CD4-positive, alpha-beta memory T cell (primary cell): Measurements from ENCODE around the gene CHAD. TPM values are rescaled to one million over a fixed set of nuclear protein-coding genes. Genes with fewer than 3 reads are reported as not detected.

Experiments
- CTCF ChIA-PET: fragments of 350-600 bp; sonication (Branson Sonifier 250); formaldehyde crosslinking; loops from one replicate; lab custom pipeline; 2021; ENCODE audit warnings: inconsistent platforms; ENCODE audit not compliant: partially characterized antibody; lab: Charles Lee
- POLR2A ChIA-PET: fragments of 350-600 bp; sonication (Branson Sonifier 250); formaldehyde crosslinking; loops from one replicate; lab custom pipeline; 2021; ENCODE audit not compliant: partially characterized antibody; lab: Charles Lee
- DNase-seq, 5 donors: peaks; one replicate each; pipeline versions ENCODE4 v3.0.0 to v3.0.0-alpha.2; 2020 to 2022; ENCODE audit warnings: mixed read lengths in 1 of 5
- H3K27ac ChIP-seq: one replicate; pipeline ENCODE4 v1.7.0; 2013; ENCODE audit warnings: low read depth, low read length
- H3K27me3 ChIP-seq: 2 replicates; pipeline ENCODE4 v1.7.0; 2013; ENCODE audit warnings: mild to moderate bottlenecking, low read length, moderate library complexity; ENCODE audit not compliant: insufficient read depth
- H3K36me3 ChIP-seq: 2 replicates; pipeline ENCODE4 v1.7.0; 2013; ENCODE audit warnings: mild to moderate bottlenecking, low read length, moderate library complexity; ENCODE audit not compliant: insufficient read depth
- H3K4me1 ChIP-seq: 2 replicates; pipeline ENCODE4 v1.7.0; 2013; ENCODE audit warnings: mild to moderate bottlenecking, low read length, moderate library complexity; ENCODE audit not compliant: insufficient read depth
- H3K4me3 ChIP-seq, 2 donors: one replicate each; pipeline ENCODE4 v1.7.0; 2013; ENCODE audit warnings: low read length in 2 of 2, mild to moderate bottlenecking in 1 of 2
- H3K9me3 ChIP-seq, 2 donors: one replicate each; pipeline ENCODE4 v1.7.0; 2013; ENCODE audit warnings: low read length in 2 of 2, control low read depth in 1 of 2; ENCODE audit not compliant: control insufficient read depth in 1 of 2
- H3K27ac Mint-ChIP-seq, 7 donors: one replicate each; pipeline ENCODE4 v1.8.0; 2020 to 2021; ENCODE audit warnings: mixed read lengths in 7 of 7, mild to moderate bottlenecking in 6 of 7, inconsistent platforms in 3 of 7, moderate library complexity in 3 of 7
- H3K27me3 Mint-ChIP-seq, 2 donors: one replicate each; pipeline ENCODE4 v1.8.0; 2020 to 2021; ENCODE audit warnings: mixed read lengths in 2 of 2
- H3K36me3 Mint-ChIP-seq, 2 donors: one replicate each; pipeline ENCODE4 v1.8.0; 2020 to 2021; ENCODE audit warnings: mixed read lengths in 2 of 2, inconsistent platforms in 1 of 2, mild to moderate bottlenecking in 1 of 2
- H3K4me1 Mint-ChIP-seq, 4 donors: one replicate each; pipeline ENCODE4 v1.8.0; 2020 to 2021; ENCODE audit warnings: mixed read lengths in 4 of 4, mild to moderate bottlenecking in 1 of 4
- H3K4me3 Mint-ChIP-seq, 8 donors: one replicate each; pipeline ENCODE4 v1.8.0; 2020 to 2021; ENCODE audit warnings: mixed read lengths in 8 of 8, mild to moderate bottlenecking in 7 of 8, moderate library complexity in 6 of 8, inconsistent platforms in 3 of 8
- H3K9me3 Mint-ChIP-seq, 8 donors: one replicate each; pipeline ENCODE4 v1.8.0; 2020 to 2021; ENCODE audit warnings: mixed read lengths in 8 of 8, mild to moderate bottlenecking in 5 of 8, inconsistent platforms in 3 of 8, moderate library complexity in 1 of 8
- intact Hi-C: fragments of 100-400 bp; cut with micrococcal nuclease; formaldehyde crosslinking; loops from one replicate; pipeline ENCODE4 v1.15.1; 2023
- polyA plus RNA-seq, 2 donors: library from polyadenylated mRNA; unstranded; fragments of 300-500 nt; fragmentation: Illumina TruSeq; gene quantifications; one replicate each; pipeline ENCODE4 v1.2.3, GENCODE V29; 2021
- total RNA-seq, 2 experiments: library from RNA; stranded (reverse); gene quantifications; one replicate each; pipeline ENCODE4 v1.2.3, GENCODE V29; 2021

Gene CHAD
- total and polyA plus RNA-seq, 4 experiments from 2014 or later: 0.64 TPM; not detected in 3

DNA sequence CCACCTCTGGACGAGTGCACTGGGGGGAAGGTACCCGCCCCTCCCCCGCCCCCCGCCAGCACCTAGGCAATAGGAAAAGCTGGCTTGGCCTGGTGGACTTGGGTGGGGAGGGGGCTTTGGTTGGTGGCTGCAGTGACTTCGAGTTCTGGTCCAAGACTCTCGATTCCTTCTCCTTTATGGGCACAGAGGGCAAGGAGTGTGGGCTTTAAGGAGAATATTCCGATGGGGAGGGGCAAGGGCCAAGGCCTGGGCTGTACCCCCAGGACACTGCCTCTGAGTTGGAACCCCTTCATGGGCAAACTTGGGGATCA is 42.3 kb downstream of the CHAD start:
- intact Hi-C loops: loop anchor here (1.0 to 2.0 kb wide), 2 partner anchors 29 to 52 kb away; partner anchors contain the start of genes LRRC59 and RSAD1
- no peak for DNase-seq
- H3K4me3 ChIP-seq: peak overlapping the region in 1 of 2 donors; percentile 69
- no peaks in the 10 kb centered on the region for H3K27me3 ChIP-seq
- no peaks in the 10 kb centered on the region for H3K36me3 ChIP-seq
- no peaks in the 10 kb centered on the region for H3K27me3 Mint-ChIP-seq
- H3K27ac ChIP-seq: peak overlapping the region; percentile 62
- no peaks in the 10 kb centered on the region for H3K36me3 Mint-ChIP-seq
- H3K4me3 Mint-ChIP-seq: peak overlapping the region; percentile 77 to 91 (median 88)
- peaks cover 27% of the 10 kb centered on the region for H3K4me1 ChIP-seq
- ChIA-PET CTCF (interaction anchor here (1.0 to 2.9 kb wide), 2 partner anchors 28 to 53 kb away, joined by 6 to 15 read pairs; partner anchors contain the start of gene LRRC59), POLR2A (interaction anchor here (0.8 to 3.0 kb wide), 8 partner anchors 9 to 80 kb away, joined by 3 to 22 read pairs (median 4); partner anchors contain the start of genes LRRC59, RSAD1 and XYLT2)
- peaks cover 19 to 40% (median 30%) of the 10 kb centered on the region in 4 donors for H3K4me1 Mint-ChIP-seq
- H3K27ac Mint-ChIP-seq: peak overlapping the region; percentile 62 to 93 (median 82)
- H3K9me3 ChIP-seq: no peaks in the 10 kb centered on the region
- no peaks in the 10 kb centered on the region for H3K9me3 Mint-ChIP-seq

DNA sequence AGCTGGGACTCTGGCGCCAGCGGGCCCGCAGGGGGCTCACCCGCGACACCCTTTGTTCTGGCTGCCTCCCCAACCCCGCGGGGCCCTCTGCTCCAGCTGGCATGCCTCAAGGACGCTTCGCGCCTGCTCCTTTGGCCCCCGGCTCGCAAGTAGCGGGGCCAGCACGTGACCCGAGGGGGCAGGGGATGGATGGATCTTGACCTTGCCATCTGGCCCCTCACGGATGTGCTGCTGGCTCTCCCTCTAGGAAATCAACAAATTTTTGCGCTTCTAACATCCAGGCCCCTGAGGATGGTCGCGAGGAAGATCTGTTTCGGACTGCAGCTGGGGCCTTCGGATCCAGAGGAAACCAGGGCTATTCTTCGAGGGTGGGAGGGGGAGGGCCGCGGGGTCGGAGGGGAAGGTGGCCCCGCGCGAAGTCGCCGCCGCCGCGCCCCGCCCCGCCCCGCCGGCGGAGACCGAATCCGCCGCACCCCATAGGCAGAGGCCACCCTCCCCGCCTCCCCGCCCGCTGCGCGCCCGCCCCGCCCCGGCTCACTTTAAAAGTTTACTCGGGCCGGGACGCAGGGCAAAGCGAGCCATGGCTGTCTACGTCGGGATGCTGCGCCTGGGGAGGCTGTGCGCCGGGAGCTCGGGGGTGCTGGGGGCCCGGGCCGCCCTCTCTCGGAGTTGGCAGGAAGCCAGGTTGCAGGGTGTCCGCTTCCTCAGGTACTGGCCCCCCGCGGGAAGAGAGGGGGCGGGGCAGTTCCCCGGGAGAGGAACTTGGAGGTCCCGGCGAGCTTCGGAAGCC is 42.8 kb downstream of the CHAD start, which contains the start of gene ACSF2:
TSS of gene ACSF2 (plus strand) at position 537 of the 790 bp plus-strand sequence. CDS start at position 581, 44 bp downstream.
- Mint-ChIP-seq H3K4me1 (peaks cover 19 to 45% (median 32%) of the 10 kb centered on the region in 4 donors), H3K9me3 (no peaks in the 10 kb centered on the region), H3K36me3 (no peaks in the 10 kb centered on the region), H3K4me3 (peak within 1 kb of the TSS; percentile 77 to 93 (median 88)), H3K27me3 (no peaks in the 10 kb centered on the region), H3K27ac (peak within 1 kb of the TSS; percentile 72 to 93 (median 89))
- ChIA-PET CTCF (interaction anchor here (1.0 to 2.9 kb wide), 2 partner anchors 28 to 54 kb away, joined by 6 to 15 read pairs; partner anchors contain the start of gene LRRC59), POLR2A (interaction anchor here (0.6 to 3.0 kb wide), 9 partner anchors 9 to 80 kb away, joined by 3 to 22 read pairs (median 3); partner anchors contain the start of genes LRRC59, RSAD1 and XYLT2)
- peak within 1 kb of the TSS; percentile 17 to 69 for H3K4me3 ChIP-seq
- peak; percentile 51 to 74 (median 63) for DNase-seq
- no peaks in the 10 kb centered on the region for H3K36me3 ChIP-seq
- H3K27me3 ChIP-seq: no peaks in the 10 kb centered on the region
- peaks cover 32% of the 10 kb centered on the region for H3K4me1 ChIP-seq
- H3K9me3 ChIP-seq: no peaks in the 10 kb centered on the region
- H3K27ac ChIP-seq: peak within 1 kb of the TSS; percentile 62
- intact Hi-C loops: loop anchor here (1.0 to 2.0 kb wide), 2 partner anchors 29 to 53 kb away; partner anchors contain the start of genes LRRC59 and RSAD1

DNA sequence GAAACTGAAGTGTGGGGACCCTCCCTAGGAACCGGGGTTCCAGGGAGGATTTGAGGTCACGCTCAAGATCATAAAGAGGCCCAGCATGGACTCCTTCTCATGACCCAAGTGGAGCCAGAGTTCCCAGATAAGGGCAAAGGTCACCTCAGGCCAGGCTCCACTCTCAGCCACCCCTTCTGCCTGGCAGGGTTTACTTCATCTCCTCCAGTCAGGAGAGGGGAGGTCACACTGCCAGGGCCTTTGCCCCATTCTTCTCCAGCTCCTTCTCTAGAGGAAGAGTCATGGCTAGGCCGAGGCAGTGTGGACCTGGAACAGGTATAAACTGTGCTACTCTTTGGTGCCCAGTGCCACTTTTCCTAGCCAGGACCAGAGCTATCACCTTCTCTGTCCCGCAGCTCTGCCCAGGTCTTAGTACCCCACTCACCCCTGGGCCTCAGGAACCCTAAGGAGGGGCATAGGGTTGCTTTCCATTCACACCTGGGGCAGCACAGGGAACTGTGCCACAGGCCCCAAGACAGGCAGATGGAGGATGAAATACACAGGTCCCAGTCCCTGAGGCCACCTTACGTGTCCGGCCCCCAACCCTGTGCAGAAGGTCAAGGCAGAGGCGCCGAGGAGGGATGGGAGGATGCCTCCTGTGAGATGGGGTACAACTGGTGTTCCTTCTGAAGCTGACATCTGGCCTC is 43.5 kb downstream of the CHAD start:
- peak overlapping the region in 4 of 7 donors; percentile 58 to 83 (median 78) for H3K27ac Mint-ChIP-seq
- H3K36me3 Mint-ChIP-seq: no peaks in the 10 kb centered on the region
- intact Hi-C loops: no loop called here
- H3K4me1 ChIP-seq: peaks cover 39% of the 10 kb centered on the region
- peaks cover 22 to 52% (median 37%) of the 10 kb centered on the region in 4 donors for H3K4me1 Mint-ChIP-seq
- no peaks in the 10 kb centered on the region for H3K9me3 ChIP-seq
- no peak for DNase-seq
- H3K27ac ChIP-seq: peak overlapping the region; percentile 62
- no peaks in the 10 kb centered on the region for H3K36me3 ChIP-seq
- POLR2A ChIA-PET: interaction anchor here (0.6 to 3.0 kb wide), 3 partner anchors 20 to 79 kb away, joined by 3 to 22 read pairs (median 4); partner anchors contain the start of genes LRRC59 and XYLT2
- peak overlapping the region; percentile 17 to 69 for H3K4me3 ChIP-seq
- peak overlapping the region; percentile 56 to 91 (median 82) for H3K4me3 Mint-ChIP-seq
- H3K27me3 Mint-ChIP-seq: no peaks in the 10 kb centered on the region
- H3K9me3 Mint-ChIP-seq: no peaks in the 10 kb centered on the region
- CTCF ChIA-PET: interaction anchor here (2.9 kb wide), 1 partner anchor 27 kb away, joined by 15 read pairs; the partner anchor contains the start of gene LRRC59
- no peaks in the 10 kb centered on the region for H3K27me3 ChIP-seq

DNA sequence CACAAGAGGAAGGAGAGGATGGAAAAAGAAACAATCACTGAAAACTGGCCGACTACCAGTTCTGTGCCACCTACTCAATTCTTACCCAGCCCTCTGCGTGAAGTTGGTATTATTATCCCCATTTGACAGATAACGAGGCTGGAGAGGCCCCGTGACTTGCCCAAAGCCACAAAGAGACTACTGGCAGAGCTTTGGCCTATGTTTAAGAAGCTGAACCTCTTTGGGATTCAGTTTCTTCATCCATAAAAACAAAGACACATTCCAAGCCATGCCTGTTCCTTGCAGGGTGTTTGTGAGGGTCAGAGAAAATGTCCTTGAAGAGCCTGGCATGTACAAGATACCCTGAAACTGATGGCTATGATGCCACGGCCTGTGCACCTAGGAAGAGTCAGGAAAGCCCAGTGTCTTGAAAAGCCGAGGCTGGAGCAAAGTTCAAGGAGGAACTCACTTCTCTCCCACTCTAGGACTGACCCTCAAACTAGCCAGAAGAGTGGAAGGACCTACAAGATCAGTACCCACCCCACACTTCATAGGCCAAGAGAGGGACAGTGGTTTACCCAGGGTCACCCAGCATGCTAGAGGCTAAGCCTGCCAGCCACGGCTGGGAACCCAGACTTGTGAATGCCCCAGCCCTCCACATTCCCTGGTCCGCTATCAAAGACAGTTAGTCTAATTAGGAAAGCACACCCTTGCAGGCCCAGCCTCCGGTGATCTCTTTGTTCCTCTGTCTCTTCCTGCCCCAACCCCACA is 44.3 kb downstream of the CHAD start:
- H3K4me3 ChIP-seq: no peak overlapping the region
- Mint-ChIP-seq H3K27ac (peak overlapping the region in 4 of 7 donors; percentile 24 to 74 (median 33)), H3K4me3 (peak overlapping the region in 5 of 8 donors; percentile 31 to 91 (median 64)), H3K9me3 (peaks cover 0 to under 1% (median 0%) of the 10 kb centered on the region in 8 donors), H3K4me1 (peaks cover 23 to 52% (median 37%) of the 10 kb centered on the region in 4 donors), H3K36me3 (no peaks in the 10 kb centered on the region), H3K27me3 (no peaks in the 10 kb centered on the region)
- no peaks in the 10 kb centered on the region for H3K27me3 ChIP-seq
- intact Hi-C loops: no loop called here
- CTCF ChIA-PET: interaction anchor here (2.9 kb wide), 1 partner anchor 26 kb away, joined by 15 read pairs; the partner anchor contains the start of gene LRRC59
- H3K4me1 ChIP-seq: peaks cover 39% of the 10 kb centered on the region
- H3K9me3 ChIP-seq: no peaks in the 10 kb centered on the region
- POLR2A ChIA-PET: interaction anchor here (3.0 kb wide), 1 partner anchor 28 kb away, joined by 22 read pairs; the partner anchor contains the start of gene LRRC59
- DNase-seq: no peak
- no peak overlapping the region for H3K27ac ChIP-seq
- H3K36me3 ChIP-seq: no peaks in the 10 kb centered on the region

DNA sequence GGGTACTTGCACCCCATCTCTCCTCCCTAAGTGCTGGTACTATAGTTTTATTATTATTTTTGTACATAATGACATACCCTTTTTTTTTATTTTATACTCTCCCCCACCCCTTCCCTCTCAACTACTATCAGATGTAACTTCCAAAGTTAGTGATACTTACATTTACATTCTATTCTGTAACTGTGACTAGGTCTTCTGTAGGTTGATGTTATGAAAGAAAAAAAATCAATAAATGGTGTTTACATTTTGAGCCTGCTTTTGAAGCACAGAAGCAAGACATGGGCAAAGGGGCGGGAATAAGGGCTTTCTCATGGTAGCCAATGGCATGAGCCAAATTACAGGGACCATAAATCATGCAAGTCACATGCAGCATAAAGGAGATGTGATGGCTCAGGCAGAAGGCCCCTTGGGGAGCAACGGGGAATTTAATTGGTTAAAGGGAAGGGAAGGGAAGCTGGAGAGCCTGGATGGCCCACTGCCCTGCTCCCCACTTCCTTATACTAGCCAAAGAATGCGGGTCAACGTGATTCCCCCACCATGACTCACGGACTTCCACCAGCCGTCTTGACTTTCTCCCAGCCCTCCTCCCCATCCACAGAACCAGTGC is 45.0 kb downstream of the CHAD start:
- H3K4me3 Mint-ChIP-seq: peak overlapping the region in 2 of 8 donors; percentile 36 to 42
- intact Hi-C loops: no loop called here
- H3K27me3 Mint-ChIP-seq: no peaks in the 10 kb centered on the region

DNA sequence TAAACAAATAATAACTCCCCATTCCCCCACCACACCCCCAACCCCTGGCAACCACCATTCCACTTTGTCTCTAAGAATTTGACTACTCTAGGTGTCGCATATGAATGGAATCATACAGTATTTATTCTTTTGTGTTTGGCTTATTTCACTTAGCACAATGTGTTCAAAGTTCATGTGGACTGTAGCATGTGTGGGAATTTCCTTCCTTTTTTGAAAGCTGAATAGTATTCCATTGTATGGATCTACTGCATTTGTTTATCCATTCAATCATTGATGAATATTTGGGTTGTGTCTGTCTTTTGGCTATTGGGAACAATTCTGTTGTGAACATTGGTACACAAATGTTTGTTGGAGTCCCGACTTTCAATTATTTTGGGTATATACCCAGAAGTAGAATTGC is 45.9 kb downstream of the CHAD start:
- no peaks in the 10 kb centered on the region for H3K36me3 Mint-ChIP-seq
- H3K4me3 ChIP-seq: no peak overlapping the region
- CTCF ChIA-PET: interaction anchor here (1.9 to 3.7 kb wide), 2 partner anchors 9 to 25 kb away, joined by 7 to 35 read pairs; partner anchors contain the start of gene LRRC59

More for the DNA sequence above, 45.0 kb downstream of the CHAD start:
- Mint-ChIP-seq H3K36me3 (no peaks in the 10 kb centered on the region), H3K4me1 (peaks cover 23 to 55% (median 38%) of the 10 kb centered on the region in 4 donors), H3K27ac (peak overlapping the region in 3 of 7 donors; percentile 20 to 74 (median 30)), H3K9me3 (peaks cover 0 to 5% (median 2%) of the 10 kb centered on the region in 8 donors)
- H3K27ac ChIP-seq: no peak overlapping the region
- H3K9me3 ChIP-seq: no peaks in the 10 kb centered on the region
- H3K27me3 ChIP-seq: no peaks in the 10 kb centered on the region
- peaks cover 39% of the 10 kb centered on the region for H3K4me1 ChIP-seq
- ChIA-PET CTCF (no interaction called here), POLR2A (no interaction called here)
- H3K36me3 ChIP-seq: no peaks in the 10 kb centered on the region
- DNase-seq: no peak
- H3K4me3 ChIP-seq: no peak overlapping the region

More for the DNA sequence above, 45.9 kb downstream of the CHAD start:
- Mint-ChIP-seq H3K9me3 (peaks cover 0 to 5% (median 2%) of the 10 kb centered on the region in 8 donors), H3K27me3 (no peaks in the 10 kb centered on the region), H3K4me3 (peak overlapping the region in 1 of 8 donors; percentile 46), H3K27ac (peak overlapping the region in 2 of 7 donors; percentile 50 to 62), H3K4me1 (peaks cover 20 to 51% (median 36%) of the 10 kb centered on the region in 4 donors)
- no peak for DNase-seq
- Histone ChIP-seq H3K27ac (no peak overlapping the region), H3K9me3 (no peaks in the 10 kb centered on the region), H3K36me3 (no peaks in the 10 kb centered on the region), H3K27me3 (no peaks in the 10 kb centered on the region), H3K4me1 (peaks cover 38% of the 10 kb centered on the region)
- POLR2A ChIA-PET: interaction anchor here (3.5 kb wide), 1 partner anchor 26 kb away, joined by 20 read pairs; the partner anchor contains the start of gene LRRC59
- intact Hi-C loops: no loop called here
